ENCODE data around the gene GALNT17. TPM values are rescaled to one million over a fixed set of nuclear protein-coding genes. Genes with fewer than 3 reads are reported as not detected.

Gene GALNT17
- total RNA-seq, 4 donors from 2014 or later = 0.63 to 7.5 (median 3.1) TPM

DNA sequence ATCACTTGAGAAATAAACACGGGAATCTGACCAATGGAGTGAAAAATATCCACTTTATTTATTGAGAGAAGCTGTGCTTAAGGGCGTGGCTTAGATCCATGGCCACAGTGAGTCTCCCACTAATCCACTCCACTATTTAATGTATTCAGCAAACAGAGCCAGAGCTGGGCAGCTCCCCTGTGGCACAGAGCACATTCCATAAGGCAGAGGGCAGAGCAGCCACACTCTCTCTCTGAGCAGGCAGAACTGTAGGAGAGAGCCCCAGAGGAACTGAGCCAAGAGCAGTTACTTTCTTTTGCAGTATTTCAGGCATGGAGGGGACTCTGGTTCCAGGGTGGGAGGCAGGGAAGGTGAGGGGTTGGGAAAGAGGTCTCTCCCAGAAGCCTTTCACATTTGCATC is 106.0 kb downstream of the GALNT17 start:
- 61% methylated on average over 2 of the region's 2 CpGs for WGBS, 2 donors
- no peak for DNase-seq (ENCODE audit: low spot score in 2 of 2)
- intact Hi-C loops (cut with DNase I; ENCODE audit: low total_unique reads) = no loop called here
- no peak for TF ChIP-seq POLR2A (IDR thresholded peaks at IDR 0.05)
- TF ChIP-seq, protein P1, sequence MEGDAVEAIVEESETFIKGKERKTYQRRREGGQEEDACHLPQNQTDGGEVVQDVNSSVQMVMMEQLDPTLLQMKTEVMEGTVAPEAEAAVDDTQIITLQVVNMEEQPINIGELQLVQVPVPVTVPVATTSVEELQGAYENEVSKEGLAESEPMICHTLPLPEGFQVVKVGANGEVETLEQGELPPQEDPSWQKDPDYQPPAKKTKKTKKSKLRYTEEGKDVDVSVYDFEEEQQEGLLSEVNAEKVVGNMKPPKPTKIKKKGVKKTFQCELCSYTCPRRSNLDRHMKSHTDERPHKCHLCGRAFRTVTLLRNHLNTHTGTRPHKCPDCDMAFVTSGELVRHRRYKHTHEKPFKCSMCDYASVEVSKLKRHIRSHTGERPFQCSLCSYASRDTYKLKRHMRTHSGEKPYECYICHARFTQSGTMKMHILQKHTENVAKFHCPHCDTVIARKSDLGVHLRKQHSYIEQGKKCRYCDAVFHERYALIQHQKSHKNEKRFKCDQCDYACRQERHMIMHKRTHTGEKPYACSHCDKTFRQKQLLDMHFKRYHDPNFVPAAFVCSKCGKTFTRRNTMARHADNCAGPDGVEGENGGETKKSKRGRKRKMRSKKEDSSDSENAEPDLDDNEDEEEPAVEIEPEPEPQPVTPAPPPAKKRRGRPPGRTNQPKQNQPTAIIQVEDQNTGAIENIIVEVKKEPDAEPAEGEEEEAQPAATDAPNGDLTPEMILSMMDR (IDR thresholded peaks at IDR 0.05) = no peak
- H3K4me3 ChIP-seq (ENCODE audit: low read depth, poor library complexity, severe bottlenecking) = no peak overlapping the region

DNA sequence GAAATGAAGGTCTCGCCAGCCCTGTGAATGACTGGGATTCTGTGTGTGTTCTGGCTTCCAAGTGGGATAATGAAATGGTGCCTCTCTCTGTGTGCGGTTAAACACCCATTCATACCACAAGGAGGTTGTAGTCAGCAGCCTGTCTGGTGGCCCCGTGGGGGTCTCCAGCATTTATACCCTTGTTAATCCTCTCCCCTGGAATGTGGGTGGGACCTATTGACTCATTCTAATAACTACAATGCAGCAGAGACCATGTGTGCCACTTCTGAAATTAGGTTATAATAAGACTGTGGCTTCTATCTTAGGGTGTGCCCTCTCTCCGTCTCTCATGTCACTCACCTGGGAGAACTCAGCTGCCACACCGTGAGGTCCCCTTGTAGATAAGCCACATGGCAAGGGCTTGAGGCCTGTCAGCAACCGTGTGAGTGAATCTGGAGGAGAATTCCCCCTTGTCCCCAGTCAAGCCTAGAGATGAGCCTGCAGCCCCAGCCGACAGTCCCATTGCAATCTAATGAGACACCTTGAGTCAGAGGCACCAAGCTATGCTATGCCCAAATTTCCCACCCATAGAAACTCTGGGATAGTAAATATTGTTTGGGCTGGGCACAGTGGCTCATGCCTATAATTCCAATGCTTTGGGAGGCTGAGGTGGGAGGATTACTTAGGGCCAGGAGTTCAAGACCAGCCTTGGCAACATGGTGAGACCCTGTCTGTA is 106.8 kb downstream of the GALNT17 start:
- no peak for DNase-seq (ENCODE audit: low spot score in 2 of 2)
- H3K4me3 ChIP-seq (ENCODE audit: low read depth, poor library complexity, severe bottlenecking) = no peak overlapping the region
- WGBS, 2 donors = 81 to 82% methylated on average over 7 of the region's 7 CpGs
- intact Hi-C loops (cut with DNase I; ENCODE audit: low total_unique reads) = no loop called here
- TF ChIP-seq, protein P1 (IDR thresholded peaks at IDR 0.05) = no peak
- no peak for TF ChIP-seq POLR2A (IDR thresholded peaks at IDR 0.05)

DNA sequence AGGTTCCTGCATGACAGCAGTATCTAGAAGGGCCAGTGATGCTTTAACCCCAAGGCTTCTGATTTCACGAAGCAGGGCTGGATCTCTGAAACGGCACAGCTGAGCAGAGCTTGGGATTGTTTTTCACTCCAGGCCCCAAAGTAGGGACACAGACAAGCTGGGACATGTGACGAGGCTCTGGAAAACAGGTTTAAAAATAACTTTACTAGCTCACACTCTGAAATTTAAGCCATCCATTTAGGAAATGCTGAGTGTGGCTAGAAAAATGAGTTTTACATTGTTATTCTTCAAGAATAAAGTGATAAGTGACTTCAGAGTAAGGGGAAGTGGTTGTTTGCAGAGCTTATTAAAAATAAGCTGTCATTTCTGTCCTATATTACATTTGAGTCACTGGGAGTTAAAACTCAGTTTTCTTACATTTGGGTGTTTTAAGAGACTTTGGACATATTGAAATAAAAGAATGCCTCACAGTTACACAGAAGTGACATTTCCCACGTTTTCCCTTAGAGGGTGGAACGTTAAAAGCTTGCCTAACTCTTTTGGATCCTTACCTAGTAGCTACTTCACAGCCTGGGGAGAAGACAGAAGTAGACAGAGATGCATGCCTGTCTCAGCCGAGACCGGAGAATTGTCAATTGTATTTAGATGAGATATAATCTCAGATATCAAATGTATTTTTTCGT is 107.8 kb downstream of the GALNT17 start:
- TF ChIP-seq POLR2A (IDR thresholded peaks at IDR 0.05) = no peak
- TF ChIP-seq, protein P1 (IDR thresholded peaks at IDR 0.05) = no peak
- H3K4me3 ChIP-seq (ENCODE audit: low read depth, poor library complexity, severe bottlenecking) = no peak overlapping the region
- no peak for DNase-seq (ENCODE audit: low spot score in 2 of 2)
- intact Hi-C loops (cut with DNase I; ENCODE audit: low total_unique reads) = no loop called here
- WGBS, 2 donors = 39 to 45% methylated on average over 8 of the region's 8 CpGs

DNA sequence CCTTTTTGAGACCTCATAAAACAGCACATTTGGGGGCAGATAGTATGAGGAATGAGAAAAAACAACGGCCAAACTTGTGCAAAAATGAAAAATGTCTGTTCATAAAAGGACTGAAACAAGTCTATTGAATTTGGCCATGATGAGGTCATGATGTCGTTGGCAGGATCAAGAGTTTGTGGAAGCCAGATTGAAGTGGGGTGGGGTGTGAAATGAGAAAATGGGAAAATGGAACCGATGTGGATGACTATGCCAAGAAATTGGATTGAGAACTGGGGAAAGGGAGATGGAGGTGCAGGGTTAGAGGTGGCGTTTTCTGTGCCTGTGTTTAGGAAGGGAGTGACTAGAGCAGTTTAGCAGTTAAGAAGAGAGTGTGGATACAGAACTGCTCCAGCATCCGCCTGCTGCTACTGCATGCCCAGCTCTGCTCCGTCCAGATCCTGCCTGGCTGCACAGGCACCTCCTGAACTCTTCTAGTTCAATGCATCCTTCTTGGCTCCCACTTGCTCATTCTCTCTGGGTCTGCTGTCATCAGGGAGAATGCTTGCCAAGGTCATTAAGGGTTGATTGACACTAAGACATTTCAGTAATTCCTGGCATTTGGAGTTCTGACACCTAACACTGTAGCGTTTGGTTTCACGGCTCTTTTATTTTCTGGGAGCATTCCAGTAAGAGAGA is 111.9 kb downstream of the GALNT17 start:
- no peak for DNase-seq (ENCODE audit: low spot score in 2 of 2)
- WGBS, 2 donors = 44 to 51% methylated on average over 8 of the region's 8 CpGs
- no peak overlapping the region for H3K4me3 ChIP-seq (ENCODE audit: low read depth, poor library complexity, severe bottlenecking)
- TF ChIP-seq, protein P1 (IDR thresholded peaks at IDR 0.05) = no peak
- no peak for TF ChIP-seq POLR2A (IDR thresholded peaks at IDR 0.05)
- intact Hi-C loops (cut with DNase I; ENCODE audit: low total_unique reads) = no loop called here

DNA sequence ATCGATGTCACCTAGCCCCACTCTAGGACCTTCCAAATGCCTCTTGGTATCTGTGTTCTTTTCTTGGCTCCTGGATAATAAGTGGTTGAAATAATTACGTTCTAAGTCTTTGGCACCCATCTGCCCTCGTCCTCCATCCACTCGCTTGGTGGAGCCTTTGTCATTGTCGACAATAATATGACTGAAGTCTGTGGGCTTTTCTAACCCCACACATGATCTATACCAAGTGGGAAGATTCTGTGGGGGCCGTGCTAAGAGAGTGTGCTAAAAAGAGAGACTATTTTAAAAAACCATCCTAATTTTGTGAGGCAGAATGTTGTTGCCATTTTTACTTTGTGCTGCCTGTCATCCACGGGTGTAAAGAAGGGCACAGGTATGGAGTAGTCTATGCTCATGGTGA is 113.1 kb downstream of the GALNT17 start:
- TF ChIP-seq, protein P1 (IDR thresholded peaks at IDR 0.05) = no peak
- no peak for TF ChIP-seq POLR2A (IDR thresholded peaks at IDR 0.05)
- intact Hi-C loops (cut with DNase I; ENCODE audit: low total_unique reads) = no loop called here
- DNase-seq (ENCODE audit: low spot score in 2 of 2) = no peak
- no peak overlapping the region for H3K4me3 ChIP-seq (ENCODE audit: low read depth, poor library complexity, severe bottlenecking)
- 82% methylated on average over 7 of the region's 7 CpGs for WGBS, 2 donors
